Neural cell (in vitro differentiated cells): Measurements from ENCODE around the gene PPFIA4.

ENCODE experiments used
- CTCF ChIP-seq: fragments of 450-650 bp; IDR thresholded peaks from 2 replicates; pipeline ENCODE4 v1.5.1; 2014; ENCODE audit warnings: antibody characterized with exemption, mild to moderate bottlenecking, moderate library complexity; ENCODE audit not compliant: poor library complexity, severe bottlenecking
- EP300 ChIP-seq: fragments of 450-650 bp; conservative IDR thresholded peaks from 2 replicates; pipeline ENCODE4 v1.6.1; 2014; ENCODE audit warnings: antibody characterized with exemption, mild to moderate bottlenecking, moderate library complexity; ENCODE audit not compliant: poor library complexity, severe bottlenecking
- EZH2 ChIP-seq: fragments of 200-600, 300-800 bp; shearing (Covaris generic), sonication (generic); IDR thresholded peaks from 2 replicates; pipeline ENCODE4 v1.6.1; 2014; ENCODE audit warnings: antibody characterized with exemption, low read length, borderline replicate concordance, mild to moderate bottlenecking; ENCODE audit not compliant: insufficient read depth, poor library complexity, severe bottlenecking
- MXI1 ChIP-seq: fragments of 450-650 bp; conservative IDR thresholded peaks from 2 replicates; pipeline ENCODE4 v1.6.1; 2014; ENCODE audit warnings: antibody characterized with exemption, mild to moderate bottlenecking; ENCODE audit not compliant: poor library complexity, severe bottlenecking
- POLR2AphosphoS5 ChIP-seq: IDR thresholded peaks from 2 replicates; pipeline ENCODE4 v1.6.1; 2012
- REST ChIP-seq: IDR thresholded peaks from 2 replicates; pipeline ENCODE4 v1.6.1; 2012; ENCODE audit warnings: borderline replicate concordance
- SMC3 ChIP-seq: fragments of 450-650 bp; conservative IDR thresholded peaks from 2 replicates; pipeline ENCODE4 v1.6.1; 2014; ENCODE audit warnings: antibody characterized with exemption, mild to moderate bottlenecking, moderate library complexity; ENCODE audit not compliant: poor library complexity
- TAF1 ChIP-seq: IDR thresholded peaks from 2 replicates; pipeline ENCODE4 v1.6.1; 2012; ENCODE audit warnings: low read depth

- TF ChIP-seq REST (no peak), CTCF (no peak), EZH2 (no peak), SMC3 (no peak), TAF1 (no peak), POLR2AphosphoS5 (no peak), EP300 (no peak), MXI1 (no peak)
Measured at GRCh38 chr1:203088441-203088840, 62.1 kb downstream of the PPFIA4 start.
